ENCODE data around the gene CEACAM3.
"Not testable (repeated sequence)": the region's sequence is repeated elsewhere in the genome, so short reads cannot be mapped to it uniquely, and the experiment has no call there.

- TF ChIP-seq POLR2AphosphoS5, CTCF, POLR2A (IDR thresholded peaks at IDR 0.05): not testable (repeated sequence)
Measured at GRCh38 chr19:41788518-41788917, 7.9 kb upstream of the CEACAM3 start.
